Activated naive CD4-positive, alpha-beta T cell treated with anti-CD3 and anti-CD28 coated beads for 36 hours (primary cell): Measurements from ENCODE around the gene MSMP. TPM values are rescaled to one million over a fixed set of nuclear protein-coding genes. Genes with fewer than 3 reads are reported as not detected.
A peak's percentile ranks its signal among the peaks of the same experiment; 100 is the strongest.

Source experiments
- CTCF ChIA-PET: fragments of 350-600 bp; sonication (Branson Sonifier 250); formaldehyde crosslinking; loops from one replicate; lab custom pipeline; 2021; ENCODE audit warnings: antibody characterized with exemption; lab: Charles Lee
- DNase-seq: peaks from one replicate; pipeline ENCODE4 v3.0.0-alpha.2; 2020
- H3K27ac Mint-ChIP-seq: one replicate; pipeline ENCODE4 v1.8.0; 2021; ENCODE audit warnings: mild to moderate bottlenecking, mixed read lengths
- H3K27me3 Mint-ChIP-seq: one replicate; pipeline ENCODE4 v1.8.0; 2021; ENCODE audit warnings: low read depth, mixed read lengths
- H3K36me3 Mint-ChIP-seq: one replicate; pipeline ENCODE4 v1.8.0; 2021; ENCODE audit warnings: low read depth, mixed read lengths
- H3K4me1 Mint-ChIP-seq: one replicate; pipeline ENCODE4 v1.8.0; 2021; ENCODE audit warnings: low read depth, mixed read lengths
- H3K4me3 Mint-ChIP-seq: one replicate; pipeline ENCODE4 v1.8.0; 2021; ENCODE audit warnings: mild to moderate bottlenecking, moderate library complexity, mixed read lengths
- H3K9me3 Mint-ChIP-seq: one replicate; pipeline ENCODE4 v1.8.0; 2021; ENCODE audit warnings: mixed read lengths
- intact Hi-C: fragments of 100-400 bp; cut with micrococcal nuclease; formaldehyde crosslinking; loops from one replicate; pipeline ENCODE4 v1.15.1; 2023
- total RNA-seq, 2 experiments: library from RNA; stranded (reverse); gene quantifications; one replicate each; pipeline ENCODE4 v1.2.3, GENCODE V29; 2021

The MSMP gene
- total RNA-seq, 2 experiments from 2014 or later = 0.45 TPM; not detected in 1

- no peaks in the 10 kb centered on the region for H3K27me3 Mint-ChIP-seq
- CTCF ChIA-PET = interaction anchor here (0.6 to 2.4 kb wide), 2 partner anchors 11 to 17 kb away, joined by 3 to 12 read pairs; no protein-coding TSS in a partner anchor
- H3K27ac Mint-ChIP-seq = no peak overlapping the region
- no peak overlapping the region for H3K4me3 Mint-ChIP-seq
- peaks cover 13% of the 10 kb centered on the region for H3K36me3 Mint-ChIP-seq
- intact Hi-C loops = no loop called here
- no peaks in the 10 kb centered on the region for H3K9me3 Mint-ChIP-seq
- peaks cover 13% of the 10 kb centered on the region for H3K4me1 Mint-ChIP-seq
- DNase-seq = no peak
Measured at GRCh38 chr9:35738924-35739323, 15.2 kb downstream of the MSMP start.

GRCh38 chr9:35738186-35738585 is 15.9 kb downstream of the MSMP start:
- intact Hi-C loops = no loop called here

GRCh38 chr9:35737143-35737542 is 16.9 kb downstream of the MSMP start:
- Mint-ChIP-seq H3K9me3 (no peaks in the 10 kb centered on the region), H3K27ac (no peak overlapping the region), H3K4me1 (peaks cover 20% of the 10 kb centered on the region), H3K4me3 (no peak overlapping the region), H3K27me3 (no peaks in the 10 kb centered on the region), H3K36me3 (peaks cover 11% of the 10 kb centered on the region)
- intact Hi-C loops = no loop called here
- CTCF ChIA-PET = interaction anchor here (1.5 to 2.4 kb wide), 2 partner anchors 19 to 120 kb away, joined by 5 to 12 read pairs; no protein-coding TSS in a partner anchor
- no peak for DNase-seq

More at GRCh38 chr9:35738186-35738585, 15.9 kb downstream of the MSMP start:
- H3K36me3 Mint-ChIP-seq = peaks cover 11% of the 10 kb centered on the region
- peaks cover 20% of the 10 kb centered on the region for H3K4me1 Mint-ChIP-seq
- no peak overlapping the region for H3K4me3 Mint-ChIP-seq
- no peaks in the 10 kb centered on the region for H3K9me3 Mint-ChIP-seq
- no peak for DNase-seq
- CTCF ChIA-PET = interaction anchor here (0.5 to 2.4 kb wide), 3 partner anchors 18 to 90 kb away, joined by 3 to 12 read pairs (median 3); no protein-coding TSS in a partner anchor
- H3K27me3 Mint-ChIP-seq = no peaks in the 10 kb centered on the region
- H3K27ac Mint-ChIP-seq = no peak overlapping the region

- CTCF ChIA-PET = interaction anchor here (0.7 to 3.0 kb wide), 11 partner anchors 9 to 119 kb away, joined by 3 to 59 read pairs (median 7); partner anchors contain the start of genes GBA2, MSMP and RGP1
- Mint-ChIP-seq H3K27me3 (no peaks in the 10 kb centered on the region), H3K9me3 (no peaks in the 10 kb centered on the region), H3K4me1 (peaks cover 16% of the 10 kb centered on the region), H3K27ac (no peak overlapping the region), H3K4me3 (no peak overlapping the region), H3K36me3 (peaks cover 9% of the 10 kb centered on the region)
- peak; percentile 76 for DNase-seq
- intact Hi-C loops = loop anchor here (1.0 kb wide), 3 partner anchors 12 to 146 kb away; no protein-coding TSS in a partner anchor
Measured at GRCh38 chr9:35736201-35736633, 17.9 kb downstream of the MSMP start.

GRCh38 chr9:35734096-35734495 is 20.0 kb downstream of the MSMP start:
- Mint-ChIP-seq H3K27ac (no peak overlapping the region), H3K4me1 (peaks cover 16% of the 10 kb centered on the region), H3K4me3 (no peak overlapping the region), H3K27me3 (no peaks in the 10 kb centered on the region), H3K36me3 (peaks cover 9% of the 10 kb centered on the region), H3K9me3 (no peaks in the 10 kb centered on the region)
- DNase-seq = no peak
- intact Hi-C loops = no loop called here
- CTCF ChIA-PET = interaction anchor here (0.6 to 3.0 kb wide), 9 partner anchors 13 to 103 kb away, joined by 3 to 59 read pairs (median 4); partner anchors contain the start of genes CCDC107, GBA2, MSMP and RGP1

- peaks cover 16% of the 10 kb centered on the region for H3K4me1 Mint-ChIP-seq
- H3K9me3 Mint-ChIP-seq = no peaks in the 10 kb centered on the region
- no peaks in the 10 kb centered on the region for H3K27me3 Mint-ChIP-seq
- intact Hi-C loops = loop anchor here (1.0 to 2.0 kb wide), 11 partner anchors 16 to 662 kb away; partner anchors contain the start of genes ATOSB, GBA2, HINT2 and RGP1
- peak; percentile 49 for DNase-seq
- H3K27ac Mint-ChIP-seq = peak overlapping the region; percentile 90
- peak overlapping the region; percentile 84 for H3K4me3 Mint-ChIP-seq
- CTCF ChIA-PET = interaction anchor here (0.6 to 8.9 kb wide), 16 partner anchors 14 to 149 kb away, joined by 3 to 68 read pairs (median 4); partner anchors contain the start of genes ARHGEF39, CCDC107, GBA2 and HINT2
- peaks cover 9% of the 10 kb centered on the region for H3K36me3 Mint-ChIP-seq
Measured at GRCh38 chr9:35732800-35733541, 21.1 kb downstream of the MSMP start.

GRCh38 chr9:35732185-35732799 is 21.8 kb downstream of the MSMP start, which contains the start of the genes CREB3 and TLN1:
TSS of gene CREB3 (plus strand) at chr9:35732666. CDS start at chr9:35732773, 107 bp downstream.
TSS of gene TLN1 (minus strand) at chr9:35732195. CDS start at chr9:35725694, 6,501 bp downstream.
- H3K27ac Mint-ChIP-seq = peak within 1 kb of the TSS; percentile 90
- peak within 1 kb of the TSS; percentile 84 for H3K4me3 Mint-ChIP-seq
- H3K36me3 Mint-ChIP-seq = peaks cover 6% of the 10 kb centered on the region
- CTCF ChIA-PET = interaction anchor here (0.6 to 8.9 kb wide), 20 partner anchors 14 to 150 kb away, joined by 3 to 68 read pairs (median 4); partner anchors contain the start of genes ARHGEF39, CCDC107, GBA2 and HINT2
- DNase-seq = peak; percentile 98
- intact Hi-C loops = loop anchor here (1.0 to 2.0 kb wide), 11 partner anchors 17 to 661 kb away; partner anchors contain the start of genes ATOSB, GBA2, HINT2 and RGP1
- no peaks in the 10 kb centered on the region for H3K9me3 Mint-ChIP-seq
- no peaks in the 10 kb centered on the region for H3K27me3 Mint-ChIP-seq
- H3K4me1 Mint-ChIP-seq = peaks cover 16% of the 10 kb centered on the region

GRCh38 chr9:35731415-35732184 is 22.5 kb downstream of the MSMP start:
- intact Hi-C loops = loop anchor here (1.0 to 2.0 kb wide), 11 partner anchors 18 to 660 kb away; partner anchors contain the start of genes ATOSB, GBA2, HINT2 and RGP1
- peaks cover 6% of the 10 kb centered on the region for H3K36me3 Mint-ChIP-seq
- no peaks in the 10 kb centered on the region for H3K9me3 Mint-ChIP-seq
- peak overlapping the region; percentile 90 for H3K27ac Mint-ChIP-seq
- CTCF ChIA-PET = interaction anchor here (1.0 to 8.9 kb wide), 24 partner anchors 11 to 618 kb away, joined by 3 to 68 read pairs (median 4); partner anchors contain the start of genes ARHGEF39, CCDC107, GBA2 and HINT2
- no peaks in the 10 kb centered on the region for H3K27me3 Mint-ChIP-seq
- DNase-seq = no peak
- H3K4me3 Mint-ChIP-seq = peak overlapping the region; percentile 84
- H3K4me1 Mint-ChIP-seq = peaks cover 16% of the 10 kb centered on the region

- CTCF ChIA-PET = interaction anchor here (0.6 to 8.9 kb wide), 18 partner anchors 10 to 616 kb away, joined by 3 to 68 read pairs (median 4); partner anchors contain the start of genes ARHGEF39, CCDC107 and RMRP
- Mint-ChIP-seq H3K9me3 (no peaks in the 10 kb centered on the region), H3K36me3 (peaks cover 5% of the 10 kb centered on the region), H3K27ac (peak overlapping the region; percentile 56), H3K4me3 (peak overlapping the region; percentile 84), H3K4me1 (peaks cover 16% of the 10 kb centered on the region), H3K27me3 (no peaks in the 10 kb centered on the region)
- DNase-seq = no peak
- intact Hi-C loops = no loop called here
Measured at GRCh38 chr9:35730486-35730854, 23.6 kb downstream of the MSMP start.

- H3K4me1 Mint-ChIP-seq = peaks cover 16% of the 10 kb centered on the region
- H3K27ac Mint-ChIP-seq = peak overlapping the region; percentile 56
- H3K9me3 Mint-ChIP-seq = no peaks in the 10 kb centered on the region
- peak; percentile 65 for DNase-seq
- peak overlapping the region; percentile 84 for H3K4me3 Mint-ChIP-seq
- H3K36me3 Mint-ChIP-seq = peaks cover 4% of the 10 kb centered on the region
- intact Hi-C loops = no loop called here
- CTCF ChIA-PET = interaction anchor here (0.6 to 8.9 kb wide), 21 partner anchors 10 to 250 kb away, joined by 3 to 68 read pairs (median 4); partner anchors contain the start of genes ARHGEF39 and SPAG8
- H3K27me3 Mint-ChIP-seq = no peaks in the 10 kb centered on the region
Measured at GRCh38 chr9:35729700-35730485, 24.2 kb downstream of the MSMP start.
